ENCODE measurements around the gene SLC7A1.
"Not testable (repeated sequence)": the region's sequence is repeated elsewhere in the genome, so short reads cannot be mapped to it uniquely, and the experiment has no call there.

Gene SLC7A1

DNA sequence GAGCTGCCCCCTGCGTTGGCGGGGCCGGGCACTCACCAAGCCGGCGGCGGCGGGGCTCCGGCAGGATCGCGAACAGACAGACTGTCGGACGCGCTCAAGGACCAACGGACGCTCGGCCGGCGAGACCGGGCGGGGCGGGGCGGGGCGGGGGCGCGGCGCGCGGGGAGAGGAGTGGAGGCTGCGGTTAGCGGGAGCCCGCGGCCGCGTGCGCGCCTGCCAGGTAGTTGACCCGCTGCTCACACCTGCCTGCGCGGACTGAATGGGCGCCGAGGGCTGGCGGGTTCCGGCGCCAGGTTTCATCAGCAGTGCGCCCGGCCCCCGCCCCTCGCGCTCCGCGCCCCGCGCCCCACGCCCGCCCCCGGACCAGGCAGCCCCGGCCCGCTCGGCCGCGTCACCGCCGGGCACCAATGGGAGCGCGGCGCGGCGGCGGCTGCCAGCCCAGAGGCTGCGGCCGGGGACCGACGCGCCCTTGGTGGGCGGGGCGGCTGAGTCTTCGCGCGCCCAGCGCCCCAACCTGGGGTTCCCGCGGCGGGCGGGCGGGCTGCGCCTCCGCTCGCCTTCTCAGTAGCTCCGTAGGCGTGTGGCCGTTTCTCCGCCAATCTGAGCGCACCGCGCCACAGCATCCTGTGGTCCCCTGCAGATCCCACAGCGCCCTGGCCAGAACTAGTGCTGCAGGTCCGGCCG is at the start of gene SLC7A1:
SLC7A1 (minus strand) TSS at position 309 of the 684 bp plus-strand sequence. CDS start 59,500 bp downstream, outside the sequence.
- DNase-seq: peak; percentile 54

GRCh38 chr13:29640665-29641064 is 45.2 kb upstream of the SLC7A1 start:
- DNase-seq: no peak

DNA sequence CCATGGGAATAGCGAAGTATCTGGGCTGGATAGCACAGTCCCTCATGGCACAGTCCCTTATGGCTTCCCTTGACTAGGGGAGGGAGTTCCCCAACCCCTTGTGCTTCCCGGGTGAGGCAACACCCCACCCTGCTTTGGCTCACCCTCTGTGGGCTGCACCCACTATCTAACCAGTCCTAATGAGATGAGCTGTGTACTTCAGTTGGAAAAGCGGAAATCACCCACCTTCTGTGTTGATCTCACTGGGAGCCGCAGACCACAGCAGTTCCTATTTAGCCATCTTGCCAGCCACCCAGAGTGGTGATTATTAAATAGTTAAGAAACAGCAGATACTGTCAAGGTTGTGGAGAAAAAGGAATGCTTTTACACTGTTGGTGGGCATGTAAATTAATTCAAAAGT is 41.3 kb upstream of the SLC7A1 start:
- DNase-seq: not testable (repeated sequence)

GRCh38 chr13:29624997-29625396 is 29.5 kb upstream of the SLC7A1 start:
- DNase-seq: no peak

DNA sequence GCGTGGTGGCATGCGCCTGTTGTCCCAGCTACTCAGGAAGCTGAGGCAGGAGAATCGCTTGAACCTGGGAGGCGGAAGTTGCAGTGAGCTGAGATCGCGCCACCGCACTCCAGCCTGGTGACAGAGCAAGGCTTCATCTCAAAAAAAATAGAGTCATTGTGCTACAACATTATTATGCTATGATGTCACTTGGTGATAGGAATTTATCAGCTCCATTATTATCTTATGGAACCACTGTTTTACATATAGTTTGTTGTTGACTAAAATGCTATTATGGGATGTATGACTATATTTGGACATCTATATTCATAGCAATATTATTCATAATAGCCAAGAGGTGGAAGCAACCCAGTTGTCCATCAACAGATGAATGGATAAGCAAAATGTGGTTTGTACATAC is 26.4 kb upstream of the SLC7A1 start:
- DNase-seq: no peak

DNA sequence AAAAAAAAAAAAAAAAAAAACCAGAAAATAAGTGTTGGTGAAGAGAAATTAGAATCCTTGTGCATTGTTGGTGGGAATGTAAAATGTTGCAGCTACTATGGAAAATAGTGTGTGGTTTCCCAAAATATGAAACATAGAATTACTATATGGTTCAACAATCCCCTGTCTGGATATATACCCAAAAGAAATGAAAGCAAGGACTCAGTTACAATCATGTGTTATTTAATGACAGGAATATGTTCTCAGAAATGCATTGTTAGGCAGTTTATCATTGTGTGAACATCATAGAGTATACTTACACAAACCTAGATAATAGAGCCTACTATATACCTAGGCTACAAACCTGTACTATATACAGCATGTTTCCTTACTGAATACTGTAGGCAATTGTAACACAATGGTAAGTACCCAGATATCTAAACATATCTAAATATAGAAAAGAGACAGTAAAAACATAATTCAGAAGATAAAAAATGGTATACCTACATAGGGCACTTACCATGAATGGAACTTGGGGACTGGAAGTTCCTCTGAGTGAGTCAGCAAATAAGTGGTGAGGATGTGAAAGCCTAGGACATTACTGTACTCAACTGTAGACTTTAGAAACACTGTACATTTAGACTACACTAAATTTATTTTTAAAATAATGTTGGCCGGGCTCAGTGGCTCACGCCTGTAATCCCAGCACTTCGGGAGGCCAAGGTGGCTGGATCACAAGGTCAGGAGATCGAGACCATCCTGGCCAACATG is 25.7 kb upstream of the SLC7A1 start:
- DNase-seq: no peak

GRCh38 chr13:29619995-29620394 is 24.5 kb upstream of the SLC7A1 start:
- DNase-seq: no peak

GRCh38 chr13:29613101-29613500 is 17.6 kb upstream of the SLC7A1 start:
- no peak for DNase-seq

- no peak for DNase-seq
Observed at GRCh38 chr13:29607465-29607864, 12.0 kb upstream of the SLC7A1 start.

GRCh38 chr13:29605860-29606526 is 10.5 kb upstream of the SLC7A1 start:
- no peak for DNase-seq

- DNase-seq: no peak
Observed at GRCh38 chr13:29598321-29598720, 2.8 kb upstream of the SLC7A1 start.

GRCh38 chr13:29597706-29598105 is 2.2 kb upstream of the SLC7A1 start:
- no peak for DNase-seq

GRCh38 chr13:29597246-29597645 is 1.8 kb upstream of the SLC7A1 start:
- DNase-seq: no peak

DNA sequence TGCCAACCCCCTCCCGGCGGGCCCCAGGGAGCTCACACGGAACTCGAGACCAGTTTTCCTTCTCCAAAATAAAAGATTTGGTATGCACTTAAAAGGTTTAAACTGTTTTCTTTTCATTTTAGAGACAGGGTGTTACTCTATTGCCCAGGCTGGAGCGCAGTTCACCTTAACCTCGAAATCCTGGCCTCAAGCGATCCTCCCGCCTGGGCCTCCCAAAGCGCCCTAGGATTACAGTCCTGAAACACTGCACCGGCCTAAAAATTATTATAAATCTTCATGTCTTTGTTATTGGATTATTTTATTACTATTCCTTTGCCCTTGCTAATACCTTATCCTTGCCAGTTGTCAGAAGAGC is 553 bp upstream of the SLC7A1 start:
- no peak for DNase-seq

DNA sequence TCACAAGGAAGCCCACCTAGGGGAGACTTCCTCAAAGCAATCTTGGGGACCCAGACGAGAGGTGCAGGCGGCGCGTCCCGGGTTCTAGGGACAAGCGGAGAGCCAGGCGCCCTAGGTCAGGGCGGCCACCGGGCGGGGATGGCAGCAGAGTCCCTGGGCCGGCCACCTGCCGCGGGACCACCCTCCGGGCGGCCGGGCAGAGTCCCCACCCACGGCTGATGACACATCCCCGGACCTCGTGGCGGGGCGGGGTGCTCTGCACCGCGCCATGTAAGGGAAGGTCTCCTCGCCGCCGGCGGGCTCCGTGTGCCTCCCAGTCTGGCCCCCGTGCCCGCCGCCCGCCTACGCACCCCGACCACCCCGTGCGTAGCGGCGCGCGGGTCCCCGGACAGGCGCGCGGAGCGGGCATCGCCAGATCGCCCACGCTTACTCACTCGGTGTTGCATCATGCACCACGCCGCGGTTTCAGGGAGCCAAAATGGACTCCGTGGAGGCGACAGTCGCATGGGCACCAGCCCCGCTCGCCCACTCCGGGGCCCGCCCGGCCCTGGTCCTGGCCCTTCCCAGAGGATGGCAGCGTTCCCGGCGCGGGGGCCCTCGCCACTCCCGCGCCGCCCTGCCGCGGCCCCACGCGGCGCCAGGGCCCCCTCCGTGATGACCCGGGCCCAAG is 643 bp downstream of the SLC7A1 start:
- no peak for DNase-seq

GRCh38 chr13:29594303-29594709 is 1.2 kb downstream of the SLC7A1 start:
- peak; percentile 16 for DNase-seq

GRCh38 chr13:29593605-29594297 is 1.7 kb downstream of the SLC7A1 start:
- no peak for DNase-seq

DNA sequence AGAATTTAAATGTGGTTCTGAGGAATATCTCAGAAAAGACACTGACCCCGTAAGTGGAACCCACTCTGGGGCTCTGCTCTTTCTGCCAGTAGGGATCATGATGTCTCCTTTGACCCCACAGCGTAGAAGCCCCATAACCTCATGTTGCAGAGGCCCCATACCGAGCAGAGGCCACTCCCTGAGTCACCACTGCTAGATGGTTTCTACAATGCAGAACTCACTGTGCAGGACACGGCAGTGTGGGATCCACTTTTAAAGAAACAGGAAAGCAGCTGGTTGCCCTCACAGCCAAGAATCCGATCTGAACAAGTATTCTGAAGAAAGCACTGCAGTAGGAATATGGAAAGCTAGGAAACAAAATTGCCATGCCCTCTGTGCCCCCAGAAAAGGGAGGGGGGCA is 4.2 kb downstream of the SLC7A1 start:
- no peak for DNase-seq

GRCh38 chr13:29589967-29590366 is 5.5 kb downstream of the SLC7A1 start:
- DNase-seq: no peak

- DNase-seq: no peak
Observed at GRCh38 chr13:29589234-29589633, 6.3 kb downstream of the SLC7A1 start.

DNA sequence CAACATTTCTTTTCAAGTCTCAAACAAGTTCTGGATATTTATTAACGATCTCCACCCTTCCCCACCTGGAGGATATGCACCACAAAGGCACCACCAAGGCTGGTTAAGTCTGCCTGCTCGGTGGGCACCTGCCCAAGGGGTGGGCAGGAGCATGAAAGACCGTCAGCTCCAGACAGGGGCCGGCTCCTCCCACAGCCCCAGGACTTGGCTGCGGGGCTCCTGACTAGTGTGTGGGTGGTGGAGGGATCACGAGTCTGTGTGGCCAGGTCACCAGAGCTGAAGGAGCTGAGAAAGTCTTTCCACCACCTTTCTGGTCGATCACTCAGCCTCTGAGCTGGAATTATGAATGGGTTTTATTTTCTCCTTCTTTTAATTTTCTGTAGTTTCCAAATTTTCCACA is 7.8 kb downstream of the SLC7A1 start:
- no peak for DNase-seq

DNA sequence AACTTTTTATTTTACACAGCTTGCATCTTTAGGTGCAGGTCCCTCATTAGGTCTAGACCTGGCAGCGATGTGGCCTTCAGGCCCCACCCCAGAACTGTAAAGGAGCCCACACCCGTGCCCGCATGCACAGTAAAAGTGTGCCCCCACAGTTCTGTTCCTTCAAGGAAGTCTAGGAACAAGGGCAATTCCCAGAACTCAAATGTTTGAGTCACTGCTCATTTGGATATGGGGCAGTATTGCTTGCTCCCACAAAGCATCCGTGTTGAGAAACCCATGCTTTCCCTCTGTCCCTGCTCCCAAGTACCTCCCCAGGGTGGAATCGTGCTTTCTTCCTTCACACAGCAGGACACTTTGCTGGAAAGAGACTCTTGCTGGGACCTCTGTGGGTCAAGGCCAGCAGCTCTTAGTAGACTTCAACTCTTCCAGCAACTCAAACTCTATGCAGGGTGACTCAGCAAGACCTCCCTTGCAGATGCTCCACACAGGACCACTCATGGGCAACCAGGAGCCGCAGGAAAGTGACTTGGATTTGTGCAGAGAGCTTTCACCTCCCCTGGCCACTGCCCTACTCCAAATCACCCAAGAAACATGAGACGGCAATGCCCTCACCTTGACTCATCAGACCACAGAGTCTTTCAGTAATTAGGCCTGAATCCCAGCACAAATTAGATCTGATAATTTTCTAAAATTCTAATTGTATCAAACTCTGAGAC is 12.3 kb downstream of the SLC7A1 start:
- no peak for DNase-seq

Measured in NCI-H446 treated with DMSO at 0.1 percent for 48 hours (cell line).